Measurements from ENCODE around the gene ISCA2. TPM values are rescaled to one million over a fixed set of nuclear protein-coding genes. Genes with fewer than 3 reads are reported as not detected.

The ISCA2 gene
- total and polyA plus RNA-seq, 4 donors = 19.7 to 24.7 (median 21.5) TPM

- H3K36me3 ChIP-seq (ENCODE audit: control insufficient read depth in 4 of 4, insufficient read depth in 4 of 4, low read length in 4 of 4) = peaks cover 0 to 4% (median 0%) of the 10 kb centered on the region in 4 donors
- no peak for TF ChIP-seq CTCF (IDR thresholded peaks at IDR 0.05; ENCODE audit: control extremely low read depth, extremely low read depth)
- no peak overlapping the region for H3K4me3 ChIP-seq
- peaks cover 0 to 7% (median 0%) of the 10 kb centered on the region in 3 donors for H3K27me3 ChIP-seq (ENCODE audit: control insufficient read depth in 3 of 3, insufficient read depth in 3 of 3, low read length in 2 of 3)
- no peak for ATAC-seq (ENCODE audit: insufficient read depth, low FRiP score)
- DNase-seq = no peak
- WGBS, 2 donors = 96% methylated on average over 12 of the region's 12 CpGs
- H3K9ac ChIP-seq (ENCODE audit: insufficient read depth in 1 of 2, low read length in 2 of 2) = no peak overlapping the region
- H3K27ac ChIP-seq (ENCODE audit: low read depth in 1 of 2, low read length in 1 of 2) = no peak overlapping the region
- H3K4me1 ChIP-seq (ENCODE audit: control insufficient read depth in 5 of 5, insufficient read depth in 5 of 5, low read length in 5 of 5) = peaks cover 0 to 8% (median 0%) of the 10 kb centered on the region in 5 donors
- no peaks in the 10 kb centered on the region for H3K9me3 ChIP-seq (ENCODE audit: control insufficient read depth in 4 of 4, insufficient read depth in 3 of 4, low read length in 3 of 4)
Observed at GRCh38 chr14:74503938-74504335, 10.4 kb downstream of the ISCA2 start.

- H3K36me3 ChIP-seq (ENCODE audit: control insufficient read depth in 4 of 4, insufficient read depth in 4 of 4, low read length in 4 of 4) = peaks cover 0 to 4% (median 0%) of the 10 kb centered on the region in 4 donors
- TF ChIP-seq CTCF (IDR thresholded peaks at IDR 0.05; ENCODE audit: control extremely low read depth, extremely low read depth) = no peak
- DNase-seq (no peak), ATAC-seq (ENCODE audit: insufficient read depth, low FRiP score) (no peak)
- H3K27me3 ChIP-seq (ENCODE audit: control insufficient read depth in 3 of 3, insufficient read depth in 3 of 3, low read length in 2 of 3) = peaks cover 0 to 7% (median 0%) of the 10 kb centered on the region in 3 donors
- peaks cover 0 to 8% (median 0%) of the 10 kb centered on the region in 5 donors for H3K4me1 ChIP-seq (ENCODE audit: control insufficient read depth in 5 of 5, insufficient read depth in 5 of 5, low read length in 5 of 5)
- no peak overlapping the region for H3K9ac ChIP-seq (ENCODE audit: insufficient read depth in 1 of 2, low read length in 2 of 2)
- WGBS, 2 donors = 85 to 91% methylated on average over 4 of the region's 4 CpGs
- no peak overlapping the region for H3K27ac ChIP-seq (ENCODE audit: low read depth in 1 of 2, low read length in 1 of 2)
- H3K4me3 ChIP-seq = no peak overlapping the region
- H3K9me3 ChIP-seq (ENCODE audit: control insufficient read depth in 4 of 4, insufficient read depth in 3 of 4, low read length in 3 of 4) = no peaks in the 10 kb centered on the region
Observed at GRCh38 chr14:74504412-74504811, 10.8 kb downstream of the ISCA2 start.

DNA sequence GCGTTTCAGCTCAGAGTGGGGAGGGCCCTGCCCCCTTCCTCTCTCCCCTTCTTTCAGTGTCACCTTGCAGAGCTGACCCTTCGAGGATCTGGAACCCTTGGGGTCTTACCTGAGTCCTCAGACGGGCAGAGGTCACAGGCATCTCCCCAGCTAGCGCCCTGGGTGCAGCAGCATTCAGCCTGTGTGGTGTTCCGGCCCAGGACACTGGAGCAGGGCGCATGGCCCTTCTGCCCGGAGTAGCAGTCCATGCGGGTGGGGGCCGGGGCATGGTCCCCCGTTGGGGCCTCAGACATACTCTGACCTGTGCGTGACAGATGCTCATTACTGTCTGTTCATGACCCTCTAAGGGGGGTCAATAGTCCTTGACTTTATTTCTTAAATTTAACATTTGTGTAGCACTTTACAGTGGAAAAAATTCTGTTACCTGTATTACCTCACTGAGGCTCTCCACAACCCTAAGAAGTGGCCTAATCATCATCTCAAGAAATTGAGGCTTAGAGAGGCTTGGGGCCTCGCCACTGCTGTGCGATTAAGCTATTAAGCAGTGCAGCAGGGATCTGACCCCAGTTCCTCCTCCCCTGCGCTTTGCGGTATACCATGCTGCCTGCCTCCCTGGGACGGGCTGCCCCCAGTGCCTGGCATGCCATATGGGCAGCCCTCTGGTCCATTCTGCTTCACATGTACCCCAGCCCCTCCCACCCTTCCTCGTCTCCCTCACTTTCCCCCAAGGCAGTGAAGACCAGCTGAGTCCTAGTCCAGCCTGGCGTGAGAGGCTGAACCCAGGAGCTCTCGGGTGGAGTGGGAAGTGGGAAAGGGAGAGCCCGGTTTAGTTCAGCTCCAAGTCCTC is 11.5 kb downstream of the ISCA2 start:
- ATAC-seq (ENCODE audit: insufficient read depth, low FRiP score) (no peak), DNase-seq (no peak)
- H3K27ac ChIP-seq (ENCODE audit: low read depth in 1 of 2, low read length in 1 of 2) = no peak overlapping the region
- H3K36me3 ChIP-seq (ENCODE audit: control insufficient read depth in 4 of 4, insufficient read depth in 4 of 4, low read length in 4 of 4) = peaks cover 0 to 4% (median 0%) of the 10 kb centered on the region in 4 donors
- H3K27me3 ChIP-seq (ENCODE audit: control insufficient read depth in 3 of 3, insufficient read depth in 3 of 3, low read length in 2 of 3) = peaks cover 0 to 7% (median 0%) of the 10 kb centered on the region in 3 donors
- no peak overlapping the region for H3K9ac ChIP-seq (ENCODE audit: insufficient read depth in 1 of 2, low read length in 2 of 2)
- no peak overlapping the region for H3K4me3 ChIP-seq
- TF ChIP-seq CTCF (IDR thresholded peaks at IDR 0.05; ENCODE audit: control extremely low read depth, extremely low read depth) = no peak
- no peaks in the 10 kb centered on the region for H3K9me3 ChIP-seq (ENCODE audit: control insufficient read depth in 4 of 4, insufficient read depth in 3 of 4, low read length in 3 of 4)
- peaks cover 0 to 9% (median 0%) of the 10 kb centered on the region in 5 donors for H3K4me1 ChIP-seq (ENCODE audit: control insufficient read depth in 5 of 5, insufficient read depth in 5 of 5, low read length in 5 of 5)
- 88 to 91% methylated on average over 20 of the region's 20 CpGs for WGBS, 2 donors

All from lung (tissue), 12 donors.